HG03039 (cell line): ENCODE results near the gene MAP4K3.

Experiments
- ATAC-seq: cut with Tn5 transposase; IDR thresholded peaks from one replicate; pipeline ENCODE4 v1.9.1; 2021; ENCODE audit warnings: mild to moderate bottlenecking, moderate library complexity; ENCODE audit not compliant: unreplicated experiment

The MAP4K3 gene

GRCh38 chr2:39213015-39213414, 224.1 kb downstream of the MAP4K3 start:
- no peak for ATAC-seq

GRCh38 chr2:39210846-39211245, 226.2 kb downstream of the MAP4K3 start:
- ATAC-seq = no peak

- no peak for ATAC-seq
Observed at GRCh38 chr2:39203382-39203781, 233.7 kb downstream of the MAP4K3 start.

- no peak for ATAC-seq
Observed at GRCh38 chr2:39202639-39203369, 234.3 kb downstream of the MAP4K3 start.
